ENCODE results near the gene IGF2BP3.

- no peak for TF ChIP-seq TOX (CRISPR knock-in tag; IDR thresholded peaks at IDR 0.05; ENCODE audit: borderline replicate concordance)
- no peak for TF ChIP-seq CSDC2 (CRISPR knock-in tag; IDR thresholded peaks at IDR 0.05)
- TF ChIP-seq, protein P1, sequence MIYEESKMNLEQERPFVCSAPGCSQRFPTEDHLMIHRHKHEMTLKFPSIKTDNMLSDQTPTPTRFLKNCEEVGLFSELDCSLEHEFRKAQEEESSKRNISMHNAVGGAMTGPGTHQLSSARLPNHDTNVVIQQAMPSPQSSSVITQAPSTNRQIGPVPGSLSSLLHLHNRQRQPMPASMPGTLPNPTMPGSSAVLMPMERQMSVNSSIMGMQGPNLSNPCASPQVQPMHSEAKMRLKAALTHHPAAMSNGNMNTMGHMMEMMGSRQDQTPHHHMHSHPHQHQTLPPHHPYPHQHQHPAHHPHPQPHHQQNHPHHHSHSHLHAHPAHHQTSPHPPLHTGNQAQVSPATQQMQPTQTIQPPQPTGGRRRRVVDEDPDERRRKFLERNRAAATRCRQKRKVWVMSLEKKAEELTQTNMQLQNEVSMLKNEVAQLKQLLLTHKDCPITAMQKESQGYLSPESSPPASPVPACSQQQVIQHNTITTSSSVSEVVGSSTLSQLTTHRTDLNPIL (CRISPR knock-in tag; IDR thresholded peaks at IDR 0.05; ENCODE audit: low read depth) = no peak
- no peak for TF ChIP-seq TSHZ2 (CRISPR knock-in tag; IDR thresholded peaks at IDR 0.05)
Measured at GRCh38 chr7:23467806-23468525, 2.3 kb downstream of the IGF2BP3 start.

All from SK-N-SH treated with all-trans-retinoic acid at 6 μM for 48 hours (cell line).